TTC549 (cell line): ENCODE measurements around the gene FCER1G.

Experiments used
- FAIRE-seq: peaks from 2 replicates; lab custom pipeline; 2012; peaks lifted over from hg19 to GRCh38; lab: Jason Lieb, UNC

FCER1G gene

GRCh38 chr1:161188381-161188780, 26.7 kb upstream of the FCER1G start:
- FAIRE-seq, result no peak

GRCh38 chr1:161189036-161189435, 26.1 kb upstream of the FCER1G start:
- no peak for FAIRE-seq

DNA sequence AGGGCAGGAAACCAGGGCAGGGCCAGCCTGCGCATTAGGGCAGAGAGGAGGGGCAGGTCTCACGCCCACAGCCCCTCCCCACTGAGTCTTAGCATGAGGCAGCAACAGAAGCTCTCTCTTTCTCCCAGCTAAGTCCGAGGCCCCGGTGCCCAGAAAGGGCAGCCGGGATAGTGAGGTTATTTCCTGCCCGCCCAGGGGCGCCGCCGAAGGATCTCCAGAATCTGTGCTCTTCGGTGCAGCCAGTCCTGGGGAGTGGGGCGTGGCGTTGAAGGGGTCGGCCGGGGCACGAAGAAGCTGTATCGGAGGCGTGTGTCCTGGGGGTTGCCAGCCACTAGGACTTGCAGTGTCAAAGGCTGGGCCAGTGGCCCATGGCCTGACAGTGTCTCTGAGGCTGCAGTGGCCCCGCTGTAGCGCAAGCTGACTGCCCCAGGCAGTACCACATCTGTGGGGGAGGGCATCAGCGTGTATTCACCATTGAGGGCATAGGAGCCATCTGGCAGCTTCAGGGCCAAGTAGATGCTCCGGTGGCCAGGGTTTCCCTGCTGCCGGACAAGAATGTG, 24.1 kb upstream of the FCER1G start:
- no peak for FAIRE-seq

DNA sequence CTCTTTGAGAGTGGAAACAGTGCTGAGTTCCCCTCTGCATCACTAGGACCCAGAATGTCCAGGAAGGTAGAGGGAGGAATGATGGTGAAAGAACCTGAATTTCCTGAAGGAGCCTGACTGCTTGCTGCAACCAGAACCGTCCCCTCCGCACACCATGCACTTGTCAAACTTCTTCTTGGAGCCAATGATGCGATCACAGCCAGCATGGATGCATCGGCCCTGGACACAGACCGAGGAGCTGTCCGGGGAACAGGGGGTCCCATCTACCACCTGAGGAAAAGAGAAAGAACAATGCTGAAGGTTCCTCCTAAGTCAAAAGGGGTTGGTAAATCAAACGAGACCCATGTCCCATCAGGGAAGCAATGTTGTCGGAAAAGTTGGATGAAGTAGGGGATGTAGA, 23.1 kb upstream of the FCER1G start:
- FAIRE-seq, result no peak

- peak; percentile 94 for FAIRE-seq
These were observed 22.3 kb upstream of the FCER1G start for GRCh38 chr1:161192476-161193465.

DNA sequence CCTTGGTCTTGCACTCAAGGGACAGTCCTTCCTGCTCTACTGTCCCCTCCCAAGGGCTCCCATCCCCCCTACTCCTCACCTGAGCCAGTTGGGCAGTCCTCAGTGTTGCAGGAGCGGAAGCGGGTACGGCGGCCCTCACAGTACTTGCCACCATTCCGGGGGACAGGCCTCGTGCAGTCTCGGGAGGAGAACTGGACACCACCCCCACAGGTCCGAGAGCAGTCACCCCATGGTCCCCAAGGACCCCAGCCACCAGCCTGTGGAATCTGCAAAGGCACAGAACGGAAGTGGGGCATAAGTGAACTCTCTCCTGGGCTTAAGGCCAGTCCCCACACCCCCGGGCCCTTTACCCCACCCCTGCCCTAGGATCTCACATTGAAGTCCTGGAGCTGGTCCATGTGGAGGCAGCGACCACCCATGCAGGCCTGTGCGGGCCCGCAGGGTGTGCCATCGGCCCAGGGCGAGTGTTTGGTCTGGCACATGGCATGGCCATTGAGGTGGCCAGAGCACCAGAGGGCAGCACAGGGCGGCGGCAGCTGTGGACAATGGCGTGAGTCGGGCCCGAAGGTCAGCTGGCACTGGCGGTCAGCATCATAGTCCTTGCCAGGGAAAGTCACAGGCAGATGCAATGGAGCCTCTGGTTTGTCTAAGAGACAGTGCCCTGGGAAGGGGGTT, 21.4 kb upstream of the FCER1G start:
- FAIRE-seq, result no peak

DNA sequence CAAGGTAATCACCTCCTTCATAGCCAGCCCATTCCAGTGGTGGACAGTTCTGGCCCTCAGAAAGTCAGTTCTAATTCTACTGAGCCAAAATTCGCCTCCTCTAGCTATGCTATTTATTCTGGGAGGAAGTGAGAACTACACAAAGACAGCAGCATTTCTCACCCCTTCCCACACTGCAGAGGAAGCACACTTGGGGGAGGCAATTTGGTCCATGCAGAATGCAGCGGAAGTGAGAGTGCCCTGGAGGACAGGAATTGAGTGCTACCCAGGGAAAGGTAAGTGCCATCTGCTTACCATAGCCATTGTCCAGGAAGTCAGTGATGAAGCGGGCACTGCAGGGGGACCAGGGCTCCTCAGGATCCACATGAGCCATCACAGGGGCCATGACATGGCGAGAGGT, 19.9 kb upstream of the FCER1G start:
- no peak for FAIRE-seq

DNA sequence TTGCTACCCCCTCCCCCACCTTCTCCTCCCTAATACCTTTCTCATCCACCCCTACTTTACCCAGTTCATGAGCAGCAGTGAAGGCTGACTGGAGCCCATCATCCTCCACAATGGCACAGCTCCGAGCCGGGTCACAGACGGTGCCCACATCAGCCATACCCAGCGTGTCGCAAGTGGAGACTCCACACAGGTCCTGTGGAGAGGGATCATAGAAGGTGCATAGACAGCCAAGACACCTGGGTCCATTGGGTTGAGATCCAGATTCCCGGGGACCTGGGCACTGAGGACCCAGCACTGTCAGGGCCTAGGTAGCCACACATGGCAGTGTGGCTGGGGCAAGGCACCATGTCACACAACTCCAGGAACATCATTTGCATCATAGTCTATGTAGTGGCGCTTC, 19.0 kb upstream of the FCER1G start:
- no peak for FAIRE-seq

GRCh38 chr1:161196521-161197451, 18.3 kb upstream of the FCER1G start:
- FAIRE-seq, result no peak

- no peak for FAIRE-seq
These were observed 17.4 kb upstream of the FCER1G start for GRCh38 chr1:161197560-161198193.

GRCh38 chr1:161198194-161198896, 16.8 kb upstream of the FCER1G start:
- no peak for FAIRE-seq

GRCh38 chr1:161198897-161199431, 16.1 kb upstream of the FCER1G start, which contains the start of gene ADAMTS4:
ADAMTS4 (minus strand) TSS chr1:161199054; CDS start chr1:161198627, 427 bp downstream.
- FAIRE-seq, result no peak

- no peak for FAIRE-seq
These were observed 15.5 kb upstream of the FCER1G start for GRCh38 chr1:161199506-161200139.

GRCh38 chr1:161200421-161200991, 14.6 kb upstream of the FCER1G start:
- FAIRE-seq, result no peak

DNA sequence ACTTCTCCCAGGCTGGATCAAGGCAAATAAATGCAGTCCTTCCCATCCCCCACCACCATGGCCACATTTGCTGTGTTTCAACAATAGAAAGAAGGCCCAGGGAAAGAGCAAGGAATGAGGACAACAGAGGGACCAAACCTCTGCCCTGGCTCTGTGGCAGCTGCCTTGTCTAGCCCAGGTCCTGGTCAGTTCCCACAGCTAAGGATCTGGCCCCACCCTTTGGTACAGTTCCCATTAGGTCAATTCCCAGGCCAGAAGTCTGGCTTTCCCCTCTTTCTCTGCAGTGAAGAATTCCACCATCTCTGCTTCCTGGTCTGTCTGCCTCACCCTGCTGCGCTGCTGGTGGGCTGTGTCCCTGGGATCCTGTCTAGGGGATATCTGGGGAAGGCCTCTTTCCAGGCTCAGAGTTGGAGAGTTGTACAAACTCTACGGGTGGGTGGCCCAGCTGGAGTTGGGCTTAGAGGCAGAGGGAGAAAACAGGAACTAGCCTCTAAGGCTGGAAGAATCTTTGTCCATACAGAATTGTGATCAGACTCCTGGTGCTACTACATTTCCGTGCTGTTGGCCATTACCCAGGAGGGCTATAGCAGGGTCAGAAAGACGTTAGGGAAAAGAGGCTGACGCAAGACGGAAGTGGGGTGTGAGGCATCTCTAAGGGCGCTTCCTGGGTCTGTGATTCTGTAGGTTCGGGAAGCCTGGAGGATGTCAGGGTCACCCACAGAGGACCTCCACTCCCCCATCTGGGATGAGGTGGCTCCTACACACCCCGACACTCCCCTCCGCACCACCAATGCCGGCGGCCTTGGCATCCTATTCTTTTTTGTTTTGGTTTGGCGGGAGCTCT, 13.9 kb upstream of the FCER1G start:
- FAIRE-seq, result no peak

- peak; percentile 98 for FAIRE-seq
These were observed 13.0 kb upstream of the FCER1G start, which contains the start of gene NDUFS2 for GRCh38 chr1:161201836-161202712. NDUFS2 (plus strand) TSS chr1:161202367; CDS start chr1:161202386, 19 bp downstream.

- no peak for FAIRE-seq
These were observed 8.5 kb upstream of the FCER1G start for GRCh38 chr1:161206411-161207140.
